Gastroesophageal sphincter (tissue), 3 donors: ENCODE data around the gene SETBP1.

Experiments used
- EP300 ChIP-seq: sonication (generic); formaldehyde crosslinking; IDR thresholded peaks from one replicate; pipeline ENCODE4 v1.6.1; 2017; ENCODE audit warnings: antibody characterized with exemption, mild to moderate bottlenecking
- POLR2AphosphoS5 ChIP-seq: sonication (generic); formaldehyde crosslinking; IDR thresholded peaks from one replicate; pipeline ENCODE4 v1.6.1; 2017; ENCODE audit warnings: antibody characterized with exemption
- TF ChIP-seq, protein P1 (sequence below), 4 experiments: fragments of 200-600 bp in 2 of 4; fragments of 450-650 bp in 2 of 4; sonication (generic) in 1 of 4; IDR thresholded peaks; one replicate each; pipeline ENCODE4 v1.5.1; 2017 to 2019; ENCODE audit warnings: antibody characterized with exemption in 4 of 4, mild to moderate bottlenecking in 2 of 4, moderate library complexity in 2 of 4

DNA sequence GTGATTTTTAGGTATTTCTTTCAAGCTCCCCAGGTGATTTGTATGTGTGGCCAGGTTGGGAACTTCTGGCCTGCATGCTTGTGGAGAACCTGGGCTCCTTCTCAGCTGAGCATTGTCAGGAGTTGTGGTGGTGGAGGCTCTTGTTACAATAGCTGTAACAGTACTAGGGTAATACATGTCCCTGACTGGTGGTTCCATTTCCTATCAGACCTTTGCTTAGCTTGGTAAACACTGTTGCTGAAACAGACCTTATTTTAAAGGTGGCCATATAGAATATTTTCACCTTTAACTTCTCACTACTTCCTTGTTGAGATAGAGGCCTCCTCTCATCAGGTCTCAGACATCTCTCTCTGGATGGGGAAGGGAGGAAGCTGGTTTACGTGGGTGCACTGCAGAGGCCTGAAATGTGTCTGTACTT, 79.2 kb downstream of the SETBP1 start:
- TF ChIP-seq, protein P1, sequence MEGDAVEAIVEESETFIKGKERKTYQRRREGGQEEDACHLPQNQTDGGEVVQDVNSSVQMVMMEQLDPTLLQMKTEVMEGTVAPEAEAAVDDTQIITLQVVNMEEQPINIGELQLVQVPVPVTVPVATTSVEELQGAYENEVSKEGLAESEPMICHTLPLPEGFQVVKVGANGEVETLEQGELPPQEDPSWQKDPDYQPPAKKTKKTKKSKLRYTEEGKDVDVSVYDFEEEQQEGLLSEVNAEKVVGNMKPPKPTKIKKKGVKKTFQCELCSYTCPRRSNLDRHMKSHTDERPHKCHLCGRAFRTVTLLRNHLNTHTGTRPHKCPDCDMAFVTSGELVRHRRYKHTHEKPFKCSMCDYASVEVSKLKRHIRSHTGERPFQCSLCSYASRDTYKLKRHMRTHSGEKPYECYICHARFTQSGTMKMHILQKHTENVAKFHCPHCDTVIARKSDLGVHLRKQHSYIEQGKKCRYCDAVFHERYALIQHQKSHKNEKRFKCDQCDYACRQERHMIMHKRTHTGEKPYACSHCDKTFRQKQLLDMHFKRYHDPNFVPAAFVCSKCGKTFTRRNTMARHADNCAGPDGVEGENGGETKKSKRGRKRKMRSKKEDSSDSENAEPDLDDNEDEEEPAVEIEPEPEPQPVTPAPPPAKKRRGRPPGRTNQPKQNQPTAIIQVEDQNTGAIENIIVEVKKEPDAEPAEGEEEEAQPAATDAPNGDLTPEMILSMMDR (IDR thresholded peaks at IDR 0.05): no peak
- TF ChIP-seq EP300 (no peak), POLR2AphosphoS5 (no peak)
